ENCODE data around the gene TERF2IP. TPM values are rescaled to one million over a fixed set of nuclear protein-coding genes. Genes with fewer than 3 reads are reported as not detected.

Gene TERF2IP
- total RNA-seq: 32.3 and 39.6 TPM in 2 replicates

GRCh38 chr16:75647492-75648264, at the start of gene TERF2IP, which contains the start of gene KARS1:
Gene TERF2IP, plus strand, starts transcription at chr16:75647773. Its CDS starts 110 bp downstream, at chr16:75647883.
Gene KARS1, minus strand, starts transcription at chr16:75647665. Its CDS starts 26 bp downstream, at chr16:75647639.
- peak; percentile 84 to 95 for DNase-seq (ENCODE audit: low read depth in 2 of 2)

- DNase-seq (ENCODE audit: low read depth in 2 of 2): no peak
These were observed 47.9 kb upstream of the TERF2IP start for GRCh38 chr16:75599452-75600277.

GRCh38 chr16:75603241-75603640, 44.3 kb upstream of the TERF2IP start:
- no peak for DNase-seq (ENCODE audit: low read depth in 2 of 2)

GRCh38 chr16:75606507-75606906, 41.1 kb upstream of the TERF2IP start:
- DNase-seq (ENCODE audit: low read depth in 2 of 2): no peak

GRCh38 chr16:75614066-75614897, 33.3 kb upstream of the TERF2IP start:
- DNase-seq (ENCODE audit: low read depth in 2 of 2): no peak

GRCh38 chr16:75615619-75616018, 32.0 kb upstream of the TERF2IP start:
- DNase-seq (ENCODE audit: low read depth in 2 of 2): no peak

- no peak for DNase-seq (ENCODE audit: low read depth in 2 of 2)
These were observed 31.0 kb upstream of the TERF2IP start for GRCh38 chr16:75616521-75617010.

- DNase-seq (ENCODE audit: low read depth in 2 of 2): no peak
These were observed 30.5 kb upstream of the TERF2IP start for GRCh38 chr16:75617121-75617520.

GRCh38 chr16:75618780-75619179, 28.8 kb upstream of the TERF2IP start:
- DNase-seq (ENCODE audit: low read depth in 2 of 2): no peak

GRCh38 chr16:75620326-75621169, 27.0 kb upstream of the TERF2IP start:
- no peak for DNase-seq (ENCODE audit: low read depth in 2 of 2)

- DNase-seq (ENCODE audit: low read depth in 2 of 2): peak; percentile 36 to 60
These were observed 26.4 kb upstream of the TERF2IP start for GRCh38 chr16:75621170-75621477.

- peak; percentile 95 to 99 for DNase-seq (ENCODE audit: low read depth in 2 of 2)
These were observed 24.6 kb upstream of the TERF2IP start, which contains the start of gene ADAT1 for GRCh38 chr16:75622761-75623605. Gene ADAT1, minus strand, starts transcription at chr16:75623281. Its CDS starts 2,482 bp downstream, at chr16:75620799.

GRCh38 chr16:75624921-75625334, 22.6 kb upstream of the TERF2IP start:
- no peak for DNase-seq (ENCODE audit: low read depth in 2 of 2)

GRCh38 chr16:75626806-75627205, 20.8 kb upstream of the TERF2IP start:
- DNase-seq (ENCODE audit: low read depth in 2 of 2): no peak

- peak in 1 of 2 donors; percentile 54 for DNase-seq (ENCODE audit: low read depth in 2 of 2)
These were observed 19.7 kb upstream of the TERF2IP start for GRCh38 chr16:75627851-75628250.

- DNase-seq (ENCODE audit: low read depth in 2 of 2): peak in 1 of 2 donors; percentile 48
These were observed 19.2 kb upstream of the TERF2IP start for GRCh38 chr16:75628351-75628750.

GRCh38 chr16:75629132-75629531, 18.4 kb upstream of the TERF2IP start:
- no peak for DNase-seq (ENCODE audit: low read depth in 2 of 2)

- no peak for DNase-seq (ENCODE audit: low read depth in 2 of 2)
These were observed 17.5 kb upstream of the TERF2IP start for GRCh38 chr16:75630052-75630451.

- no peak for DNase-seq (ENCODE audit: low read depth in 2 of 2)
These were observed 14.7 kb upstream of the TERF2IP start for GRCh38 chr16:75632857-75633256.

- DNase-seq (ENCODE audit: low read depth in 2 of 2): no peak
These were observed 12.5 kb upstream of the TERF2IP start for GRCh38 chr16:75635036-75635435.

Measured in dermis microvascular lymphatic vessel endothelial cell (primary cell).